GDM1 (cell line): ENCODE measurements around the gene NR5A1.

Experiments
- DNase-seq: peaks from one replicate; lab custom pipeline; 2025; lab: John Stamatoyannopoulos, UW

NR5A1 gene

GRCh38 chr9:124498499-124499146, 8.6 kb downstream of the NR5A1 start:
- DNase-seq: no peak

DNA sequence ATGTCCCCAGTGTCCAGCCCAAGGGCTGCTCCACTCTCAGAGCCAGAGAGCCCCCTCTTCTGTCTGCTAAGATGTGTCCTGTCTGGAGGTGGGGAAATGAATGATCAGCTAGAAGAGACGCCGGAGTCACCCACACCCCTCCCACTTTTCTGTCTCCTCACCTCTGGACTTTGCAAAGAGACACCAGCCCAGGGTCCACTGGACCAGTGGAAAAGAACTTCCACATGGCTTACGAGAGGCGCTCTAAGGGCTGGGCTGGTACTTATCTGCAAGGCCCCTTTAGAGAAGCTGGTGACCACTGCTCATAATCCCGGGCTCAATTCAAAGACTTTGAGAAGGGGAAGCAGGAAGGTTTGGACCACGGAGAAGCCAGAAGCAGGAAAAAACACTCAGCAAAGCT, 9.2 kb downstream of the NR5A1 start:
- no peak for DNase-seq

GRCh38 chr9:124497441-124497840, 9.8 kb downstream of the NR5A1 start:
- no peak for DNase-seq

DNA sequence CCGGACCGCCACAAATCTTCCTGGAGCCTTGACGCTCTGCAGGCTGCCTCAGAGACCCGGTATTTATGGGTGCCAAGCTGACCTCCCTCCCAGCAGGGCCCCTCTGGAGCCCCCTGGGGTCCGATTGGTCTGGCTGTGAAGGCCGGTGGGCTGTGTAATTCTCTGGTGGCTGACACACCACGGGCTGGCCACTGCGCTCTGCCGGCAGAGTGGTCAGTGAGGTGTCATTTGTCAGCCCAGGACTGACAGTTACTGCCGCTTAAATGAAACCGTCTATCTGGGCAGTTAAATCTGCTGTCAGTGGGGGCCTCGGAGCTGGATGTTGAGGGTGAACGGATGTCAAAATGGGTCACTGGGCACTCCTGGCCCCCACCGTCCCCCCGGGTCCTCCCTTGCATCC, 10.7 kb downstream of the NR5A1 start:
- no peak for DNase-seq

- no peak for DNase-seq
These were observed 11.1 kb downstream of the NR5A1 start for GRCh38 chr9:124496075-124496449.

DNA sequence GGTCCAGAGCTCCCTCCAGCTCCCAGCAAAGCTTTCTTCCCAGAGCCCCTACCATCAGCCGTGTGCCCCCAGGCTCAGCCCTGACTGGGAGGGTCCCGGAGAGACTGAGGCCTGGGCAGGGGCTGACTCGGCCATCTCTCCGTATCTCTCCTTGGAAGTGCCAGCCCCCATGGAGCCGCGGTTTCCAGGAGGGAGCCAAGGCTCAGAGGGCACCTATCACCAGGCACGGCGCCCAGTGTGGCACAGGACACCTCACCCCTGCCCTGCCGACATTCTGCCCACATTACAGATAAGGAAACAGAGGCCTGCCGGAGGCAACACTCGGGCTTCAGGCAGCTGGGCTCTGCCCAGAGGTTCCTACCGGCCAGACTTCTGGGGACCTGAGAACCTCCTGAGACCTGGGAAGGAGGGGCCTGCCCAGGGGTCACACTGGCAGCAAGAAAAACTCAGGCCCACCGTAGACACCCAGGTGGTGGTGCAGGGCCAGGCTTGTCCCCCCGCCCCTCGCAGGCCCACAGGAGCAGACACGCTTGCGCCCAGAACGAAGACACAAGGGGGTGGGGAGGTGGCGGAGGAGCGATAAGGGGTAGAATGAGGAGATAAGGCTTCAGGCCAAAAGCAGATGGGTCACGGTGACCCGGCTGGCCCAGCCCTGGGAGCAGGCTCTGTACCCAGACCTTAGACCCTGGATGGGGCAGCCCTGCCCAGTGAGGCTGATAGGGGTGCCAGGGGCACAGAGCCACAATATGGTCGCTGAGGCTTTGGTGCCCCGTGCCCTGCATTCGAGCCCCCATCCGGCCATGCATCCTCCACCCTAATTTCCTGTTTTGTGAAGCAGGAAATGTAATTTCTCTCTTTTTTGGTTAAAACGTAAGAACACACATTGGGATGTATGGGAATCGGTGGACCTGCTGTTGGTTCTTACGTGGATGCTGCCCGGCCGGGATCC, 11.8 kb downstream of the NR5A1 start:
- DNase-seq: no peak

DNA sequence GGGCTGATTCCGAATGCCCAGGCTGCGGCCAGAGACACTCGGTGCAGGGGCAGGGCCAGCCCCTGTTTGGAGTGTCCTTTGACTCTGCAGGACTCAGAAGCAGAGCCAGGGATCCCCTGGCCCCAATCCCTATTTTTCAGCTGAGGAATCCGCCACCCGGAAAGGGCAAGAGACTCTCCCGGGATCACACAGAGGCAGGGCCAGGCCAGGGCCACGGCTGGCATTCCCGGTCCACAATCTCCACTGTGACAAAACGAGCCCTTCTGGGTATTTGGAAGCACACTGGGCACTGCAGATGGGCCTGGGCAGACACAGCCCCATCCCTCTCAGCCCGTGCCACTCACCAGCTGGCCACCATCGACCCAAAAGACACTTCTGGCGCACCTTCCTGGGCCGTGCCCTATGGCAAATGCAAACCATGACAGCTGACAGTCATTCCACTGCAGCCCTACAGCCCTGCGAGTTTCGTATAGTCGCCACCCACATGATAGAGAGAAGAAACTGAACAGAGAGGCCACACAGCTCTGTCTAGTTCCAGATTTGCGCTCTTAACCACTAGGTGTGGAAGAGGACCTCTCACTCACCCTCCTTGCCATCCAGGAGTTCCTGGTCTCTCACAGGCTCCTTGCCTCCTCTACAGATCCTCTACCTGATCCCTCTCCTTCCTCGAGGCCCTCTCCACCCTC, 13.3 kb downstream of the NR5A1 start:
- no peak for DNase-seq

- DNase-seq: no peak
These were observed 14.0 kb downstream of the NR5A1 start for GRCh38 chr9:124493218-124493617.

- no peak for DNase-seq
These were observed 14.4 kb downstream of the NR5A1 start for GRCh38 chr9:124492818-124493217.

DNA sequence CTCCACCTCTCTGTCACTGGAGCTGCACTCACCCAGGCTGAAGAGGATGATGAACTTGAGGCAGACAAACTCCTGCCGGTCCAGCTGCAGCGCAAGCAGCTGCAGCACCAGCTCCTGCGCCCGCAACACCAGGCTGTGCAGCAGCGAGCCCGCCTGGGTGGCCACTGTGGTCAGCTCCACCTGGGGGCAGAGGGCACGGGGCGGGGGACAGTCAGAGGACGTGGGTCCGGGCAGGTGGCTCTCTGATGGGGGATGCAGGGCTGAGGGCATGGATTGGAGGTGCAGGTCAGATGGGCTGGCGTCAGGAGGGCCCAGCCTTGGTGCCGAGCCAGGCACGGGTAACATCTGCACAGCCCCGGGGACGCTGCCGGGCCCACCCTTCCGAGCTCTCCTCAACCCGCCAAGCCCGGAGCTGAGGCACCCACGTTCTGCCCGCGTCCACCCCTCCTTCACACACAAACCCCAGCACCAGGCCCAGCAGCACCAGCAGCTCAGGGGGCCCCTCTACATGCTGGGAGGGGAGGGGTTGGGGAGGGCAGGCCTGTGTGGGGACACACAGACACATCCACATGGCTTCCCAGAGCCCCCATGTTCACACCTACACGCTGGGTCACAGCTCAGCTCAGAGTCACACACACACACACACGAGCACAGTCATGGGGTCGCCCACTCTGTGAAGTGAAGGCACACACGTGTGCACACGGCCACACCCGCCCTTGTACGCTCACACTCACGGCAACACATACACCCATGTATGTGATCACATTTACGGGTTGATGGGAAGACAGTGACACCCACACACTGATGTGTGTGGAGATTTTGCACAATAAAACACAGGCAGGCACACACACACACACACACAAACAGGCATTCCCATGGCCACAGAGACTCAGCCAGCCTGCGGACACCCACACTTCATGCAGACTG, 15.9 kb downstream of the NR5A1 start:
- DNase-seq: no peak

GRCh38 chr9:124490004-124490403, 17.2 kb downstream of the NR5A1 start:
- DNase-seq: no peak

- no peak for DNase-seq
These were observed 18.0 kb downstream of the NR5A1 start for GRCh38 chr9:124489222-124489621.

DNA sequence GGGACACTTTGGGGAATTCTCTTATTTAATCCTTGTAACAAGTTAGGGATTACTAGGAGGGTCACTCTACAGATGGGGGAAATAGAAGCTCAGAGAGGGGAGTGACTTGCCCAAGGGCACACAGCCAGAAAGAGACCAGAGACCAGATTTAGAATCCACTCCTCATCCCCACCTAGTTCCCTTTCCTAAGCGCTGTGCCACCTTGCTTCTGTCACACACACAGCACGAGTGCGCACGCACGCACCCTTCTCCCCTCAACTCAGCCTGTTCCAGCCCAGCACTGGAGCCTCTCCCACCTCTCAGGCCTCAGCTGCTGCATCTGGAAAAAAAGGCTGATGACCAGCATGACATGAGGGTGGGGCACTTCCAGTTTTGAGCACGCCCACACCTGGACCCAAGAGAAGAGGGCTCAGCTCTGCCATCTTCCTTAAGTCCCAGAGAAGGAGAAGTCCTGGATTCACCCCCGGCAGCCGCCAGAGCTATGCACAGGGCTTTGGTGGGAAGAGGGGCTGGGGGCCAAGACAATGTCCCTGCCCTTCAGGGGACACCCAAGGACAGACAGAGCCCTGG, 18.5 kb downstream of the NR5A1 start:
- no peak for DNase-seq

GRCh38 chr9:124487260-124488182, 19.7 kb downstream of the NR5A1 start:
- DNase-seq: no peak

- DNase-seq: no peak
These were observed 20.4 kb downstream of the NR5A1 start for GRCh38 chr9:124486778-124487259.

- no peak for DNase-seq
These were observed 21.3 kb downstream of the NR5A1 start for GRCh38 chr9:124485936-124486335.

DNA sequence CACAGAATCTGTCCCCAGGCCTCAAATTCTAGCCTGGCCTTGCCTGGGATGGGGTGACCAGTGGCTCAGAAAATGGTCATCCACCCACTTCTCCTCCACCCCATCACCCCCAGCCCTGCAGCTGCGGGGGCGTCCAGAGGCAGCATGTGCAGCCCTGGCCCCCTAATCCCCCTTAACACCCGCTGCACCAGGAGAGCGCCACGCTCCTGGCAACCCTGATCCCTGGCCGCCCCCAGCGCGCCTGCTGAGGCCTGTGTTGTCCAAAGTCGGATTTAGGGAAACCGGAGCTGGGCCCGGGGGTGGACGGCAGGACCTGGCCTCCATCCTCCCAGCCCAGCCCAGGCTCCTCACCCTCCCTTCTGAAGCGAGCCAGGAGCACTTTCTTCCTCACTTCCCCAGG, 22.0 kb downstream of the NR5A1 start:
- DNase-seq: no peak

GRCh38 chr9:124483481-124483880, 23.7 kb downstream of the NR5A1 start:
- DNase-seq: no peak

GRCh38 chr9:124482431-124483031, 24.7 kb downstream of the NR5A1 start:
- no peak for DNase-seq

DNA sequence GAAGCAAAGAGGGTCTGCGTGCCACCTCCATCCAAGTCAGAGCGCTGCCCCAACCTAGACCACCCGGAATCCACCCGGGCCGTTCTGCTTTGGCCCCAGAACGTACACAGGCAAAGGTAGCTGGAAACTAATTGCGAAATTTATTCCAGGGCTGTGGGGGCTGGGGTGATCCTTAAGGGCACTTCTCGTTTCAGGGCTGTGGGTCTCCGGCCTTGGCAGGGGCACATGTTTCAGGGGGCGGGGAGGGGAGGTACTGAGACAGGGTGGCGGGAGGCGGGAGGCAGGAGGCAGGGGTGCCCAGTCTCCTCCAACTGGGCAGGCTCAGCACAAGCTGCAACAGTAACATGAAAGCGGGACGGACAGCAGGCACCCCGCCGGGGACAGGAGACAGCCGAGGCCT, 26.1 kb downstream of the NR5A1 start:
- DNase-seq: no peak
